Osteocyte (in vitro differentiated cells): ENCODE measurements around the gene RIT1. TPM values are rescaled to one million over a fixed set of nuclear protein-coding genes. Genes with fewer than 3 reads are reported as not detected.

ENCODE experiments used
- DNase-seq: peaks from one replicate; pipeline ENCODE4 v3.0.0; 2021; ENCODE audit warnings: mixed read lengths; ENCODE audit not compliant: unreplicated experiment; ENCODE audit errors: extremely low spot score
- H3K27ac Mint-ChIP-seq: one replicate; pipeline ENCODE4 v1.8.0; 2021; ENCODE audit warnings: mild to moderate bottlenecking, mixed read lengths; ENCODE audit not compliant: unreplicated experiment
- H3K27me3 Mint-ChIP-seq: one replicate; pipeline ENCODE4 v1.8.0; 2021; ENCODE audit warnings: mixed read lengths; ENCODE audit not compliant: unreplicated experiment
- H3K36me3 Mint-ChIP-seq: one replicate; pipeline ENCODE4 v1.8.0; 2021; ENCODE audit warnings: mixed read lengths; ENCODE audit not compliant: unreplicated experiment
- H3K4me1 Mint-ChIP-seq: one replicate; pipeline ENCODE4 v1.8.0; 2021; ENCODE audit warnings: mixed read lengths; ENCODE audit not compliant: unreplicated experiment
- H3K4me3 Mint-ChIP-seq: one replicate; pipeline ENCODE4 v1.8.0; 2021; ENCODE audit warnings: mild to moderate bottlenecking, moderate library complexity, mixed read lengths; ENCODE audit not compliant: unreplicated experiment
- H3K9me3 Mint-ChIP-seq: one replicate; pipeline ENCODE4 v1.8.0; 2021; ENCODE audit warnings: mixed read lengths; ENCODE audit not compliant: unreplicated experiment
- total RNA-seq: library from RNA; stranded (reverse); gene quantifications from 2 replicates; pipeline ENCODE4 v1.2.1, GENCODE V29; 2021
- TF ChIP-seq, protein P1 (sequence below): fragments of 200-600 bp; sonication (generic); IDR thresholded peaks from 2 replicates; pipeline ENCODE4 v1.5.0; 2021; ENCODE audit warnings: antibody characterized with exemption, mild to moderate bottlenecking, moderate library complexity

RIT1 gene
- total RNA-seq, 1 donor from 2014 or later = 45.6 TPM

DNA sequence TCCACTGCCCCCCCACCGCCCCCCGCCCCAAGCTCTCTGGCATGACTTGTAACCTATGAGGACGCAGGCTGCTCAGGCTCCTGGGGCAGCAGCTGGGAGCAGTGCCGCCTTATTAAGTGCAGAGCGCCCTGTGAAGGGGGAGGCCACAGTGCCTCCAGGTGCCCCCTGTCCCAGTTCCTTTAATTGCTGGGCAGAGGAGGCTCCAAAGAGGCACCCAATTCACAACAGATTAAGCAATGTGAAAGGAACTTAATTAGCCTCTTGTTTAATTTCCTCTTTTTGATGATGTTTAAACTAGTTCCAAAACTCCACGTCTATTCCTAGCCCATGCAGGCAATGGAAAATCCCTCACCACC lies 33.3 kb upstream of the RIT1 start:
- peak overlapping the region; percentile 33 for H3K27ac Mint-ChIP-seq
- peaks cover 44% of the 10 kb centered on the region for H3K4me1 Mint-ChIP-seq
- no peaks in the 10 kb centered on the region for H3K9me3 Mint-ChIP-seq
- H3K27me3 Mint-ChIP-seq = no peaks in the 10 kb centered on the region
- TF ChIP-seq, protein P1, sequence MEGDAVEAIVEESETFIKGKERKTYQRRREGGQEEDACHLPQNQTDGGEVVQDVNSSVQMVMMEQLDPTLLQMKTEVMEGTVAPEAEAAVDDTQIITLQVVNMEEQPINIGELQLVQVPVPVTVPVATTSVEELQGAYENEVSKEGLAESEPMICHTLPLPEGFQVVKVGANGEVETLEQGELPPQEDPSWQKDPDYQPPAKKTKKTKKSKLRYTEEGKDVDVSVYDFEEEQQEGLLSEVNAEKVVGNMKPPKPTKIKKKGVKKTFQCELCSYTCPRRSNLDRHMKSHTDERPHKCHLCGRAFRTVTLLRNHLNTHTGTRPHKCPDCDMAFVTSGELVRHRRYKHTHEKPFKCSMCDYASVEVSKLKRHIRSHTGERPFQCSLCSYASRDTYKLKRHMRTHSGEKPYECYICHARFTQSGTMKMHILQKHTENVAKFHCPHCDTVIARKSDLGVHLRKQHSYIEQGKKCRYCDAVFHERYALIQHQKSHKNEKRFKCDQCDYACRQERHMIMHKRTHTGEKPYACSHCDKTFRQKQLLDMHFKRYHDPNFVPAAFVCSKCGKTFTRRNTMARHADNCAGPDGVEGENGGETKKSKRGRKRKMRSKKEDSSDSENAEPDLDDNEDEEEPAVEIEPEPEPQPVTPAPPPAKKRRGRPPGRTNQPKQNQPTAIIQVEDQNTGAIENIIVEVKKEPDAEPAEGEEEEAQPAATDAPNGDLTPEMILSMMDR = no peak
- peaks cover 16% of the 10 kb centered on the region for H3K36me3 Mint-ChIP-seq
- no peak overlapping the region for H3K4me3 Mint-ChIP-seq
- no peak for DNase-seq

DNA sequence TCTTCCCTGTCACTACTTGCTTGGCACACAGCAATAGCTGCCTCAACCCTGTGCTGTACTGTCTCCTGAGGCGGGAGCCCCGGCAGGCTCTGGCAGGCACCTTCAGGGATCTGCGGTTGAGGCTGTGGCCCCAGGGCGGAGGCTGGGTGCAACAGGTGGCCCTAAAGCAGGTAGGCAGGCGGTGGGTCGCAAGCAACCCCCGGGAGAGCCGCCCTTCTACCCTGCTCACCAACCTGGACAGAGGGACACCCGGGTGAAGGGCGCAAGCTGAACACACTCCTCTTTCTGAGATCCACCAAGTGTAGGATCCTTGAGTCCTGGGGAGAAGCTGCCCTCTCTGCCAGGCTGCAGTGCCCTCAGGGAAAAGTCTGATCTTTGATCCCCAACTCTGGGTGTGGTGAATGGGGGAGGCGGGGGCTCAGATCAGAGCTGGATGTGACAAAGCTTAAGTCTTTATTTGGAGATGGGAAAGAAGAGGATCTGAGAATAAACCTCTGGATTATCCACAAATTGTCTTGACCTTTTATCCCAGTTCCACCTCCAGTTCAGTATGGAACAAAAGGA lies 31.5 kb upstream of the RIT1 start:
- no peak for DNase-seq
- peak overlapping the region; percentile 96 for H3K27ac Mint-ChIP-seq

DNA sequence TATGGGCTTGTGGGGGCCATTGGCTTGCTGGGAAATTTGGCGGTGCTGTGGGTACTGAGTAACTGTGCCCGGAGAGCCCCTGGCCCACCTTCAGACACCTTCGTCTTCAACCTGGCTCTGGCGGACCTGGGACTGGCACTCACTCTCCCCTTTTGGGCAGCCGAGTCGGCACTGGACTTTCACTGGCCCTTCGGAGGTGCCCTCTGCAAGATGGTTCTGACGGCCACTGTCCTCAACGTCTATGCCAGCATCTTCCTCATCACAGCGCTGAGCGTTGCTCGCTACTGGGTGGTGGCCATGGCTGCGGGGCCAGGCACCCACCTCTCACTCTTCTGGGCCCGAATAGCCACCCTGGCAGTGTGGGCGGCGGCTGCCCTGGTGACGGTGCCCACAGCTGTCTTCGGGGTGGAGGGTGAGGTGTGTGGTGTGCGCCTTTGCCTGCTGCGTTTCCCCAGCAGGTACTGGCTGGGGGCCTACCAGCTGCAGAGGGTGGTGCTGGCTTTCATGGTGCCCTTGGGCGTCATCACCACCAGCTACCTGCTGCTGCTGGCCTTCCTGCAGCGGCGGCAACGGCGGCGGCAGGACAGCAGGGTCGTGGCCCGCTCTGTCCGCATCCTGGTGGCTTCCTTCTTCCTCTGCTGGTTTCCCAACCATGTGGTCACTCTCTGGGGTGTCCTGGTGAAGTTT lies 30.8 kb upstream of the RIT1 start:
- Mint-ChIP-seq H3K4me1 (peaks cover 55% of the 10 kb centered on the region), H3K36me3 (peaks cover 11% of the 10 kb centered on the region), H3K27me3 (no peaks in the 10 kb centered on the region), H3K4me3 (no peak overlapping the region), H3K27ac (peak overlapping the region; percentile 96), H3K9me3 (no peaks in the 10 kb centered on the region)
- DNase-seq = no peak
- TF ChIP-seq, protein P1 = no peak

More for the DNA sequence above, 31.5 kb upstream of the RIT1 start:
- TF ChIP-seq, protein P1 = no peak
- H3K36me3 Mint-ChIP-seq = peaks cover 14% of the 10 kb centered on the region
- H3K27me3 Mint-ChIP-seq = no peaks in the 10 kb centered on the region
- H3K4me3 Mint-ChIP-seq = no peak overlapping the region
- no peaks in the 10 kb centered on the region for H3K9me3 Mint-ChIP-seq
- peaks cover 55% of the 10 kb centered on the region for H3K4me1 Mint-ChIP-seq

DNA sequence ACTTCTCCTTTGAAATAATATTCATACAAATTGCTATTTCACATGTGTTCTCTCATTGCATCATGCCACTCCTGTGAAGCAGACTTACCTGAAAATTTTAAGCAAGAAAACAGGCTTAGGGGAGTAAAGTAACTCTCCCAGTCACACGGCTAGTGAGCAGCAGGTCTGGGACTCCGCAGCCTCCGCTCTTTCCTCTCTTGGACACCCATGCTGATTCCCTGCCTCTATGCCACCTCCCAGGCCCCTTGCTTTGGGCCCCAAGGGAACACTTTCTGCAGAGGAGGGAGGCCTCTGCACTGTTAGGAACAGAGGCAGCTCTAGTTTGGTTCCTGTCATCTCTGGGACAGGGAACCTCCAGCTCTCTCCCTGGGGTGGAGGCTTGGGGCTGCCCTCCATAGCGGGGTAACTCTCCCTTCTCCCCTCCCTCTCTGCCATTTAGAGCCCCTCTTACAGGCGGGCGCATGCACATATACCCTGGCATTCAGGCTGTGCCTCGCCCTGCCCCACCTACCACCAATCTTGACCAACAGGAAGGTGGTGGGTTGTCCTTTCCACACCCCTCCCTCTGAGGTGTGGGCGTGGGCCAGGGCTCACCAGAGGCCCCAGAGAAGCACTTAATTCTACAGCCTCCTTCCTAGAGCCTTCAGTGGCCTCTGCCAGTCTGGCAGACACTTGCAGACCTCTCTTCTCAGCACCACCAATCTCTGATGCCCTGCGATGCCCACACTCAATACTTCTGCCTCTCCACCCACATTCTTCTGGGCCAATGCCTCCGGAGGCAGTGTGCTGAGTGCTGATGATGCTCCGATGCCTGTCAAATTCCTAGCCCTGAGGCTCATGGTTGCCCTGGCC lies 30.1 kb upstream of the RIT1 start, which contains the start of gene RXFP4:
Gene RXFP4 (plus strand): TSS at position 646 of the 852 bp plus-strand sequence. CDS start 72 bp downstream, at position 718.
- no peak for DNase-seq
- no peaks in the 10 kb centered on the region for H3K9me3 Mint-ChIP-seq
- H3K36me3 Mint-ChIP-seq = peaks cover 3% of the 10 kb centered on the region

More for the DNA sequence above, 30.1 kb upstream of the RIT1 start, which contains the start of gene RXFP4:
- Mint-ChIP-seq H3K4me3 (peak within 1 kb of the TSS; percentile 1), H3K27ac (peak within 1 kb of the TSS; percentile 96), H3K4me1 (peaks cover 55% of the 10 kb centered on the region), H3K27me3 (no peaks in the 10 kb centered on the region)
- TF ChIP-seq, protein P1 = no peak
